H1 (cell line): ENCODE measurements around the gene UBASH3B. TPM values are rescaled to one million over a fixed set of nuclear protein-coding genes. Genes with fewer than 3 reads are reported as not detected.

Experiments
- CTBP2 ChIP-seq: IDR thresholded peaks from 2 replicates; pipeline ENCODE4 v1.7.0; 2011; ENCODE audit warnings: borderline replicate concordance, mild to moderate bottlenecking, moderate library complexity, mixed read lengths, low read length; ENCODE audit not compliant: insufficient read depth, insufficient read length
- EP300 ChIP-seq, 2 experiments: IDR thresholded peaks; 1 replicate in 1 of 2; 2 replicates in 1 of 2; pipeline ENCODE4 v1.6.1; 2011 to 2012; ENCODE audit warnings: low read depth in 2 of 2, low read length in 2 of 2, mild to moderate bottlenecking in 2 of 2, borderline replicate concordance in 1 of 2, inconsistent platforms in 1 of 2, moderate library complexity in 1 of 2
- KDM5A ChIP-seq: fragments of 200-600 bp; IDR thresholded peaks from 2 replicates; pipeline ENCODE4 v1.7.1; 2012; ENCODE audit warnings: mild to moderate bottlenecking, low read length, inconsistent platforms, mixed read lengths
- RNF2 ChIP-seq: fragments of 200-900, 300-1000 bp; sonication (generic); IDR thresholded peaks from 2 replicates; pipeline ENCODE4 v1.7.1; 2016; ENCODE audit warnings: borderline replicate concordance, low read depth, mild to moderate bottlenecking, antibody characterized with exemption, low read length; ENCODE audit not compliant: poor library complexity, severe bottlenecking; ENCODE audit errors: missing control alignments
- SP1 ChIP-seq: IDR thresholded peaks from 2 replicates; pipeline ENCODE4 v1.6.1; 2011; ENCODE audit warnings: low read depth, low read length
- TBP ChIP-seq: IDR thresholded peaks from 2 replicates; pipeline ENCODE4 v1.6.1; 2011; ENCODE audit warnings: low read depth, low read length, improper control_type of control experiment
- polyA plus RNA-seq, 7 experiments: library from polyadenylated mRNA; depleted of rRNA in 3 of 7; stranded (reverse) in 5 of 7; unstranded in 2 of 7; fragments of >200 nt in 5 of 7; fragments of 200-250 nt in 2 of 7; gene quantifications; 1 replicate in 5 of 7; 2 replicates in 1 of 7; 4 replicates in 1 of 7; pipeline versions ENCODE4 v1.2.1 to v1.2.3, GENCODE V29; 2011 to 2013; ENCODE audit warnings: missing spikeins in 2 of 7, mixed read lengths in 2 of 7
- total RNA-seq: library from RNA; stranded (reverse); fragmentation: NEBNext Ultra II Directional; extraction: Animal tissue kit (Norgen Biotek cat#: 25700); gene quantifications from 2 replicates; pipeline ENCODE4 v1.2.1, GENCODE V29; 2021

The UBASH3B gene
- total and polyA plus RNA-seq, 2 of the 8 experiments (the other 6 are each of a cell fraction or from before 2014, with no cell fraction given): 7.5 to 9.5 TPM

GRCh38 chr11:122837528-122838346 lies 182.2 kb downstream of the UBASH3B start (continued):
- TF ChIP-seq SP1: no peak
- no peak for TF ChIP-seq CTBP2
- no peak for TF ChIP-seq RNF2
- TF ChIP-seq EP300 (IDR thresholded peaks at IDR 0.05; ENCODE audit: borderline replicate concordance in 1 of 2, low read depth in 2 of 2, low read length in 2 of 2): no peak
- no peak for TF ChIP-seq TBP
- no peak for TF ChIP-seq KDM5A
